Stimulated activated naive CD8-positive, alpha-beta T cell treated with anti-CD3 and anti-CD28 coated beads, Interleukin-15, Interleukin-2, amounts not matched to agents 100 ng/mL and 50 ng/mL, for 24 hours (primary cell): Measurements from ENCODE around the gene PIP5K1B.

Experiments used
- H3K27ac Mint-ChIP-seq: one replicate; pipeline ENCODE4 v1.8.0; 2021; ENCODE audit warnings: mild to moderate bottlenecking, mixed read lengths
- H3K27me3 Mint-ChIP-seq: one replicate; pipeline ENCODE4 v1.8.0; 2021; ENCODE audit warnings: mixed read lengths
- H3K36me3 Mint-ChIP-seq: one replicate; pipeline ENCODE4 v1.8.0; 2021; ENCODE audit warnings: low read depth, mixed read lengths
- H3K4me1 Mint-ChIP-seq: one replicate; pipeline ENCODE4 v1.8.0; 2021; ENCODE audit warnings: low read depth, mixed read lengths
- H3K4me3 Mint-ChIP-seq: one replicate; pipeline ENCODE4 v1.8.0; 2021; ENCODE audit warnings: mild to moderate bottlenecking, mixed read lengths
- H3K9me3 Mint-ChIP-seq: one replicate; pipeline ENCODE4 v1.8.0; 2021; ENCODE audit warnings: mixed read lengths

The PIP5K1B gene

DNA sequence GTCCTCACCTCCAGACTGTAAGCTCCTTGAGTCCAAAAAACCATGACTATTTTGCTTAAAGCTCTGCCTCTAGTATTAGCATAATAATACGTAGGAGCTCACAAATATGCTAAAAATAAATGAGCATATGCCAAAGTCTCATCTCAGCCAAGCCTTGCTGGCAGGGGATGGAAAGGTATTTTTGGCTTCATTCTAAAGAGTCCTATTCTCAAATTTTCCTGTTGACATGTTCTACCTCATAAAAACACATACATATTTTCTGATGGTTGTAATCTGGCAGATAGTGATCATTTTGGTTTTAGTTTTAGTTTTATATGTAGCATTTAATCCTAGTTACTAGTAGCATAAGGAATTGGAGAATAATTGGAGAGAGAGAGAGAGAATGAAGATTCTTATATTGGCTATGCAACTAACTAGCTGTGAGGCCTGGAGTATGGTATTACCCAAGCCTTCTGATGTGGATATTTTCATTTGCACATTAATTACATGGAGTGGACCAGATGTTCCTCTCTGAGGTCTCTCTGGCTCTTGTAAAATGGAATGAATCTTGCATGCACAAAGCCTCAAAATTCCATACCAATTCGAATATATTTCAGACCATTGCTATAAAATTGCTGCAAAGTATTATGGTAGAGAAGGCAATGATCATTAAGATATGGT lies 55.8 kb downstream of the PIP5K1B start:
- Mint-ChIP-seq H3K4me1 (peaks cover 7% of the 10 kb centered on the region), H3K4me3 (no peak overlapping the region), H3K27me3 (peaks cover 29% of the 10 kb centered on the region), H3K36me3 (no peaks in the 10 kb centered on the region), H3K9me3 (peaks cover 13% of the 10 kb centered on the region), H3K27ac (no peak overlapping the region)

DNA sequence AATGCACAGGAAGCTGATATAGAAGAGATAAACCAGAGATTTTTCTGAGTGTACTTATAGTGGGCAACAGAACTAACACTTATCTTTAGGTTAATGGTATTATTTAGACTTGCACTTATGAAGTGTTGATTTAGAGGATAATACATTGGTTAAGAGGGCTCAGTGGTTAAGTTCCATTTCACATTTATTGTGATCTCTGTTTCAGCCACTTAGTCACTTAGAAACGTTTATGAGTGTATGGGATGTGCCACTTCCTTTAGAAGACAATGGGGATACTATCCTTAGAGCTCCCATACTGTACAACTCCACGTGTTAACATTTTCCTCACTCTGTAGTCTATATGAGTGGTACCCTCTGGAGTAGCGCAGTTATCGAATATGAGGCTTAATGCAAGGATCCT lies 57.5 kb downstream of the PIP5K1B start:
- H3K4me3 Mint-ChIP-seq: no peak overlapping the region
- peaks cover 13% of the 10 kb centered on the region for H3K9me3 Mint-ChIP-seq
- no peaks in the 10 kb centered on the region for H3K36me3 Mint-ChIP-seq
- peaks cover 7% of the 10 kb centered on the region for H3K4me1 Mint-ChIP-seq
- H3K27ac Mint-ChIP-seq: no peak overlapping the region
- H3K27me3 Mint-ChIP-seq: peaks cover 26% of the 10 kb centered on the region

DNA sequence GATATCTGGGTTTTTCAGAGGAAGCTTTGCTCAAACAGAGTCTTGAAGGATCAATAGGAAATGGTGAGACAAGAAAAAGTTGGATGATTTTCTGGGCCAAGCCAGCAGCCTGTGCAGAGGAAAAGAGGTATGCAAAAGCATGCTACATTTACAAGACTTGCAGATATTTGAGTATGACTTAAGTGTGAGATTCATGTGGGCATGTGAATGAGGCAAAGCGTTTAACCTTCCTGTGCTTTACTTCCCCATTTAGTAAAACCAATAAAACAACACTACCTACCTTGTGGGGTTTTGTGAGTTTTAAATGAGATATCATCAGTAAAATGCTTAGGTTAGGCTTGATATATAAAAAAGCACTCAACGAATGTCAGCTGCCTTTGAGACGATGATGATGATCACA lies 58.1 kb downstream of the PIP5K1B start:
- peaks cover 7% of the 10 kb centered on the region for H3K4me1 Mint-ChIP-seq
- H3K27me3 Mint-ChIP-seq: peaks cover 22% of the 10 kb centered on the region
- no peak overlapping the region for H3K27ac Mint-ChIP-seq

DNA sequence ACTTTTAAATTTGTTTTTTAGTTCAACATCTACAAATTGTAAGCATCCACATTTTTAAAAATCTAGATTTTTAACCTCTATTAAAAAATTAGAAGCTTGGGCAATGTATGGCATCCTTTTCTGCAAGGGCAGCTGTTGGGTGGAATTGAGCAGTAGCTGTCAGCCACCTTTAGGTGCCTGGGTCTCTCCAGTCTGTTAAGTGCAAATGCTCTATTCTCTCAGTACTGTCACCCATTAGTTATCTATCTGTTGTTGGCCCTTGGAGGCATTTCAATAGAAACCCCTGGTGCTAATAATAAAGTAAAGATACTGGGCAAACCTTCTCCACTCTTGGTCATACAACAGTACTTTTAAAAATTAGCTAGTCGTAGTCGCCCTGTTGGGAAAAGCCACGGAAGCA lies 63.6 kb downstream of the PIP5K1B start:
- no peaks in the 10 kb centered on the region for H3K36me3 Mint-ChIP-seq
- H3K4me3 Mint-ChIP-seq: no peak overlapping the region
- H3K27ac Mint-ChIP-seq: no peak overlapping the region
- H3K27me3 Mint-ChIP-seq: peaks cover 5% of the 10 kb centered on the region
- H3K4me1 Mint-ChIP-seq: peaks cover 3% of the 10 kb centered on the region
- H3K9me3 Mint-ChIP-seq: no peaks in the 10 kb centered on the region

More for the DNA sequence above, 58.1 kb downstream of the PIP5K1B start:
- Mint-ChIP-seq H3K9me3 (peaks cover 11% of the 10 kb centered on the region), H3K4me3 (no peak overlapping the region), H3K36me3 (no peaks in the 10 kb centered on the region)

DNA sequence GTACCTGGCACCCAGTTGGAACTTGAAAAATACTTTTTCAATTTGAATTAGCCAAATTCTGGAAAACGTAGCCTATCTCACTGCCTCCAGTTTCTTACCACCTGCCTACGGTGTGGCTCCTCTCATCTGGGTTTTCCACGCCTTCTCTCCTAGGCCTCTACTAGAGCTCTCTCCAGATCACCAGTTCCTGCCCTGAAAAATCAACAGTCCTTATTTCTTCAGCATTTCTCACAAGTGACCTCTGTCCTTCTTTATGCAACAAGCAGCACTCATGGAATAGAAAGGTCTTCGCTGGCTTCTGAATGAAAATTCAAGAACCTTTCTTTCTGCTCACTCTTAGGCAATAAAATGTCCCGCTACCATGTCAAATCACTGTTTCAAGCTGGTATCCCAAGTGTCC lies 64.8 kb downstream of the PIP5K1B start:
- H3K4me1 Mint-ChIP-seq: peaks cover 3% of the 10 kb centered on the region
- H3K27me3 Mint-ChIP-seq: peaks cover 5% of the 10 kb centered on the region
- no peak overlapping the region for H3K4me3 Mint-ChIP-seq
- H3K27ac Mint-ChIP-seq: no peak overlapping the region
- no peaks in the 10 kb centered on the region for H3K36me3 Mint-ChIP-seq
- no peaks in the 10 kb centered on the region for H3K9me3 Mint-ChIP-seq

DNA sequence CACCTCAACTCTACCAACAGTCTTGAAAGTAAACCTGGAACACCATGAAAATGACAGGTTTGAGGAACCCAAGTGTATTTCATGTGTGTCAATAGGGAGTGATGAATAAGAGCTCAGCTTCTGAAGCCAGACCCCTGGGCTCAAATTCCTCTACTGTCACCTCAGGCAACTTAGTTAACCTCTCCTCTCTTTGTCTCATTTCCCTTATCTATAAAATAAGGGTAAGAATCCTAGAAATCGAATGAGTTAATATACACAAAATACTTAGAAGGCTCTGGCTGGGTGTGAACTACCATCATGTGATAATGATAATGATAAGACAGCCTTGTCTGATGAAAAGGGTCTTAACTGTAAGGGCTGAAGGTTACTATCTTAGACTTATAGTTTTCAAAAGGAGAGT lies 66.3 kb downstream of the PIP5K1B start:
- H3K4me1 Mint-ChIP-seq: peaks cover 3% of the 10 kb centered on the region
- no peaks in the 10 kb centered on the region for H3K36me3 Mint-ChIP-seq
- no peak overlapping the region for H3K27ac Mint-ChIP-seq
- H3K4me3 Mint-ChIP-seq: no peak overlapping the region
- H3K9me3 Mint-ChIP-seq: no peaks in the 10 kb centered on the region
- H3K27me3 Mint-ChIP-seq: peaks cover 9% of the 10 kb centered on the region

DNA sequence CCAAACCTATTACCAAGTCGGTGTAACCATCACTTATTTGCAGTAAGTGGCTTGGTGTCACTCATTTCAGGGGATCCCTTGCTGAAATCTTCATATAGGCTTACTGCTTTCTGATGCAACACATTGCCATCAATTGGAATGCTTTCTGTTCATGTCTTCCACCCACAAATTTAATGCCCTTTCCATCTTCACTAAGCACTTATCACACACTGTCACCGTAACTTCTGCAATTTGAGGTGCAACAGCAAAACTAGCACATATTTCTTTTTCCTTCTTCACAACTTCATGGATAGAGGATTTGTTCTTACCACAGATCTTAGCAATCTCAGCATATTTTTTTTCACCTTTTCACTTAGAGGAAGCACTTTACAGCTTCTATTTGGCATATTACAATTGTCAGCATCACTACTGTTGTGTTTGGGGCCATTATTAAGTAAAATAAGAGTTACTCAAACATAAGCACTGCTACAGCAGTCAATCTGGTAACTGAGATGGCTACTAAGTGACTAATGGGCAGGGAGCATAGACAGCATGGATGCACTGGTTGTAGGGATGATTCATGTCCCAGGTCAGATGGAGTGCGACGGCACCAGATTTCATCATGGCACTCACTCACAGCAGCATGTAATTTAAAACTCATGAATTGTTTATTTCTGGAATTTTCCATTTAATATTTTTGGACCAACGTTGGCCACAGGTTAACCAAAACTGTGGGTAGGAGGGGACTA lies 70.1 kb downstream of the PIP5K1B start:
- no peaks in the 10 kb centered on the region for H3K36me3 Mint-ChIP-seq
- H3K9me3 Mint-ChIP-seq: no peaks in the 10 kb centered on the region
- no peak overlapping the region for H3K4me3 Mint-ChIP-seq
- peaks cover 3% of the 10 kb centered on the region for H3K4me1 Mint-ChIP-seq
- H3K27me3 Mint-ChIP-seq: peaks cover 5% of the 10 kb centered on the region
- no peak overlapping the region for H3K27ac Mint-ChIP-seq

DNA sequence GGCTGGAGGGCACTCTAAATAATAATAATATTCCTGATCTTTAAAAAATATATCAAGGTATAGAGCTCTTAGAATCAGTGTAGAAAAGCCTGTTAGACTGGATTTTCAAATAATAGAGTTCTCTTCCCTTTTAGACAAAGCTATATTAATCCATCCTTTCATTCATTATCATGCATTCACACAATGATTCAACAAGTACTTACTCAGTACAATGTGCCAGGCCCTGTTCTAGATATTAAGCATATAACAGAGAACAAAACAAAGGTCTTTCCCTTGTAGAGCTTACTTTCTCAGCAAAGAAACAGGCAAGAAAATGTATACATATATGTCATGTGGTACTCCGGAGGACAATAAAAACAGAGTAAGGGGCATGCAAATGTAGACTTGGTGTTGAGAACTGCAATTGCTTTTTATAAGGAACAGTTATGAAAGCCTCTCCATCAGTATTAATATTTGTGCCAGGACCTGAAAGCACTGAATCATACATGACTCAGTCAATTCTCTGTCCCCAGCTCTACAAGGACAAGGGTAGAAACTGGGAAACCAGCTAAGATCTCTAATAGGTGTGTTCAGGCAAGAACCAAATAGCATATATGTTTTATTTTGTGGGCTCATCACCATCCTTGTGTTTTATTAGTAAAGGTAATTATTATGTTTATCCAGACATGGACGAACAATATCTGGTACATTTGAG lies 72.2 kb downstream of the PIP5K1B start:
- H3K4me3 Mint-ChIP-seq: no peak overlapping the region
- H3K27ac Mint-ChIP-seq: no peak overlapping the region
- H3K36me3 Mint-ChIP-seq: peaks cover 3% of the 10 kb centered on the region
- H3K9me3 Mint-ChIP-seq: no peaks in the 10 kb centered on the region
- H3K4me1 Mint-ChIP-seq: peaks cover 9% of the 10 kb centered on the region
- peaks cover 4% of the 10 kb centered on the region for H3K27me3 Mint-ChIP-seq

DNA sequence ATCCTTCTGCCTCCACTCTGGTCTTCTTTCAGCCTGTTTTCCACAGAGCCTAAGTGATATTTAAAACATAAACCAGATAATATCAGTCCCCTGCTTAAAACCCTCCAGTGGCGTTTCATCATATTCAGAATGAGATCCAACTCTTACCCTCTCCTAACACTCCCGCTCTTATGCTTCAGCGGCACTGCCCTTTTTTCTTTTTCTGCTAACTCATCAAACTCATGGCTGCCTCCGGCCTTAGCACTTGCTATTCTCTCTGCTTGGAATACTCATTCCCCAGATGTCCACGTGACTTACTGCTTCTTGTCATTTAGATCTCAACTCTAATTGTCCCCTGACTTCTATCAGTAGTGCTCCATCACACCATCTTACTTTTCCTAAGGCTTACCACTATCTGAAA lies 73.6 kb downstream of the PIP5K1B start:
- Mint-ChIP-seq H3K4me1 (peaks cover 6% of the 10 kb centered on the region), H3K4me3 (no peak overlapping the region), H3K9me3 (no peaks in the 10 kb centered on the region)

DNA sequence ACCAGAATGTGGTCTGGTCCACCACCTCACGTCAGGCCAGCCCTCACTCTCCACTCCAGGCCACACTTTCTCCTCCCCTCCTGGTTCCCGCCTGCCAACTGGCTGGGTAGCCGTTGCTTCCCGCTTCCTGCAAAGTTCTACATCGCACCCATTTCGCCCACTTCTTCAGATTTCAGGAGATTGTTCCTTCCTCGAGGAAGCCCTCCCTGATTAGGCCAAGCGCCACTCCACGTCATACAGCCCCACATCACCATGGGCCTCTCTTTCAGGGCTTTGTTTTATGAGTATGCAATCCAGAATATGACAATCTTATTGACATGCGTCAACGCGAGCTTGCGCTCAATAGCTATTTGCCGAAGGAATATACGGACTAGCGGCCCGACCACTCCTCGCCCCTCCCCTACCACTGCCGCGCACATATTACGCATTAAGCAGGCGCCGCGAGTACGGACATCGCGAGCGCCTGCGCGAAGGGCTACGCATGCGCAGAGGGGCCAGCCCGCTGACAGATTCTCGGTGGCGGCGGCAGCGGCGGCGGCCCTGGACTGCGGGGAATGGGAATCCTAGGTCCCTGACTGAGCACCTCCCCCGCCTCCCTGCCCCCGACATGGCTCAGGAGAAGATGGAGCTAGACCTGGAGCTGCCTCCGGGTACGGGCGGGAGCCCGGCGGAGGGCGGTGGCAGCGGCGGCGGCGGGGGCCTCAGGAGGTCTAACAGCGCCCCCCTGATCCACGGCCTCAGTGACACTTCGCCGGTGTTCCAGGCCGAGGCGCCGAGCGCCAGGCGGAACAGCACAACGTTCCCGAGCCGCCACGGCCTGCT lies 74.7 kb downstream of the PIP5K1B start:
- H3K27me3 Mint-ChIP-seq: peaks cover 4% of the 10 kb centered on the region

More for the DNA sequence above, 73.6 kb downstream of the PIP5K1B start:
- Mint-ChIP-seq H3K27me3 (peaks cover 4% of the 10 kb centered on the region), H3K27ac (no peak overlapping the region), H3K36me3 (peaks cover 3% of the 10 kb centered on the region)

DNA sequence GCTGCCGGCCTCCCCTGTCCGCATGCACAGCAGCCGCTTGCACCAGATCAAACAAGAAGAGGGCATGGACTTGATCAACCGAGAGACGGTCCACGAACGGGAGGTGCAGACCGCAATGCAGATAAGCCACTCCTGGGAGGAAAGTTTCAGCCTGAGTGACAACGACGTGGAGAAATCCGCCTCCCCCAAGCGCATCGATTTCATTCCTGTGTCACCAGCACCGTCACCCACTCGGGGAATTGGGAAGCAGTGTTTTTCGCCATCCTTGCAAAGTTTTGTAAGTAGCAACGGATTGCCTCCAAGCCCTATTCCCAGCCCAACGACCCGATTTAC lies 75.3 kb downstream of the PIP5K1B start:
- Mint-ChIP-seq H3K27me3 (peaks cover under 1% of the 10 kb centered on the region), H3K9me3 (no peaks in the 10 kb centered on the region), H3K4me1 (peaks cover 6% of the 10 kb centered on the region), H3K27ac (no peak overlapping the region), H3K36me3 (peaks cover 3% of the 10 kb centered on the region), H3K4me3 (no peak overlapping the region)

More for the DNA sequence above, 74.7 kb downstream of the PIP5K1B start:
- no peak overlapping the region for H3K4me3 Mint-ChIP-seq
- H3K36me3 Mint-ChIP-seq: peaks cover 3% of the 10 kb centered on the region
- H3K27ac Mint-ChIP-seq: no peak overlapping the region
- H3K9me3 Mint-ChIP-seq: no peaks in the 10 kb centered on the region
- peaks cover 6% of the 10 kb centered on the region for H3K4me1 Mint-ChIP-seq

DNA sequence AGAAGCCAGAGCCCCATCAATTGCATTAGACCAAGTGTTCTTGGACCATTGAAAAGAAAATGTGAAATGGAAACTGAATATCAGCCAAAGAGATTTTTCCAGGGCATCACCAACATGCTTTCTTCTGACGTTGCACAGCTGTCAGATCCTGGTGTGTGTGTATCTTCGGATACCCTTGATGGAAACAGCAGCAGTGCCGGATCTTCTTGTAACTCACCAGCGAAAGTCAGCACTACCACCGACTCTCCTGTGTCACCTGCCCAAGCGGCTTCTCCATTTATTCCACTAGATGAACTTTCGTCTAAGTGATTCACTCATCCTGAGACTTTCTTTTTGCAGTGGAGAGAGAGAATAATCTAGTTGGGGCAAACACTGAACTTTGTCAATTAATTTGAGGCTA lies 75.7 kb downstream of the PIP5K1B start:
- Mint-ChIP-seq H3K36me3 (peaks cover 3% of the 10 kb centered on the region), H3K4me3 (no peak overlapping the region), H3K27ac (no peak overlapping the region), H3K9me3 (no peaks in the 10 kb centered on the region), H3K27me3 (no peaks in the 10 kb centered on the region), H3K4me1 (peaks cover 6% of the 10 kb centered on the region)

DNA sequence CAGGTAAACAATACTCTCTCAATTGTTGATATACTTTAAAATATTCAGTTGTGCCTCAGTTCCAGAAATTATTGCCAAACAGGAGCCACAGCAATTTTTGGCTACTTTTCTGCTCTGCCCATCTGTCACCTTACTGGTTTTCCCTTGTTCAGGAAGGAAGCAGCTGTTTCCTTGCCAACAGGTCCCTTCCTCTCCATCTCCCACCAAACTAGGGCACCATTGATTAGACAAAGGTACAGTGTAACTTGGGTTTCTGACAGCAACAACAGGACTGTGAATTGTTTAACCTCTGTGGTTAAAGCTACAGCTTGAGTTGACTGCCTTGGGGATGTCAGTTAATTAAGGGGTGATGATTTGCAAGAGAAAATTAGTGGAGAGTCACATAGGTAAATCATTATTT lies 76.9 kb downstream of the PIP5K1B start:
- peaks cover 7% of the 10 kb centered on the region for H3K36me3 Mint-ChIP-seq
- H3K4me1 Mint-ChIP-seq: peaks cover 6% of the 10 kb centered on the region
- H3K9me3 Mint-ChIP-seq: no peaks in the 10 kb centered on the region
- H3K27me3 Mint-ChIP-seq: no peaks in the 10 kb centered on the region
- H3K4me3 Mint-ChIP-seq: peak overlapping the region; percentile 67
- H3K27ac Mint-ChIP-seq: peak overlapping the region; percentile 10

DNA sequence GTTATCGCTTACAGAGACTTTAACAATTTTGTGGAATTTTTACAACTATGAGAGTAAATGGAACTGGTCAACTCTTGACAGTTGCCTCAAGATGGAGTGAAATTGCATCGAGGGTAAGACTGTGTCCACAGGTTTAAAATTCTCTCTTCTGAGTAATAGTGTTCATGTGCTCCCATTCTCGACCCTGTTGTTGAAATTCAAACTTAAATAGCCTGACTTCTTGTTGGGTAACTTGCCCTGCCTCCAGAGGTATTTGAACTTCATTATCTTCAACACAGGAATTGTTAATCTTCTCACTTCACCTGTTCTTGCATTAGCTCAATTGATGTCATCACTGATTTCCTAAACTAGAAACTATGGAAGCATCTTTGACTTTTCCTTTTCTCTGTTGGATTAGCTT lies 77.5 kb downstream of the PIP5K1B start:
- H3K27me3 Mint-ChIP-seq: no peaks in the 10 kb centered on the region
- H3K4me3 Mint-ChIP-seq: no peak overlapping the region
- no peak overlapping the region for H3K27ac Mint-ChIP-seq
- H3K36me3 Mint-ChIP-seq: peaks cover 11% of the 10 kb centered on the region
- H3K4me1 Mint-ChIP-seq: peaks cover 6% of the 10 kb centered on the region
- H3K9me3 Mint-ChIP-seq: no peaks in the 10 kb centered on the region

DNA sequence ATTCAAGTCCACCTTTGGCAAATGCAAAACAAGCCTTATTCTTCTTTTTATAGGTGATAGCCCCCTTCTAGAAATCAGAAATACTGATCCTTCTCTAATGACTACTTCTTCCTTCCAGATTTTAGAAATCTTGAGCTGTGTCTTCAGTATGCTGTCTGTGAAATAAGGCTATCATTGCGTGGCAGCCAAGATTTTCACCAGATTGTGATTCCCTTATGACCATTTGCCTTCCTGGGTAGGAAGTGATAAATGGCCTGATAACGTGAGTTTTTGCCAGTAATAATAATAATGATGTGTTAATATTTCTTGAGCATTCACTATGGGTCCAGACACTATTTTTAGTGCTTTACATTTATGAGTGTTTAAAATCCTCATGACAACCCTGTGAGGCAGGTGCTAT lies 80.9 kb downstream of the PIP5K1B start:
- Mint-ChIP-seq H3K36me3 (peaks cover 12% of the 10 kb centered on the region), H3K4me1 (peaks cover 6% of the 10 kb centered on the region), H3K27me3 (no peaks in the 10 kb centered on the region), H3K4me3 (no peak overlapping the region), H3K27ac (no peak overlapping the region), H3K9me3 (no peaks in the 10 kb centered on the region)
